CD8-positive, alpha-beta memory T cell (primary cell): ENCODE data around the gene MAP3K2. TPM values are rescaled to one million over a fixed set of nuclear protein-coding genes. Genes with fewer than 3 reads are reported as not detected.

Source experiments
- CTCF ChIA-PET: fragments of 350-600 bp; sonication (Branson Sonifier 250); formaldehyde crosslinking; loops from one replicate; lab custom pipeline; 2021; ENCODE audit warnings: antibody characterized with exemption; lab: Charles Lee
- POLR2A ChIA-PET: fragments of 350-600 bp; sonication (Branson Sonifier 250); formaldehyde crosslinking; loops from one replicate; lab custom pipeline; 2021; ENCODE audit warnings: antibody characterized with exemption; lab: Charles Lee
- DNase-seq, 5 donors: peaks; one replicate each; pipeline versions ENCODE4 v3.0.0 to v3.0.0-alpha.2; 2020 to 2022; ENCODE audit warnings: mixed read lengths in 1 of 5
- H3K27ac ChIP-seq: one replicate; pipeline ENCODE4 v1.7.0; 2013; ENCODE audit warnings: low read depth, mild to moderate bottlenecking, low read length, moderate library complexity
- H3K27me3 ChIP-seq: 2 replicates; pipeline ENCODE4 v1.7.0; 2013; ENCODE audit warnings: low read length, mild to moderate bottlenecking; ENCODE audit not compliant: insufficient read depth, poor library complexity, severe bottlenecking
- H3K36me3 ChIP-seq: 2 replicates; pipeline ENCODE4 v1.7.0; 2013; ENCODE audit warnings: mild to moderate bottlenecking, low read length, moderate library complexity; ENCODE audit not compliant: insufficient read depth
- H3K4me1 ChIP-seq: 2 replicates; pipeline ENCODE4 v1.7.0; 2013; ENCODE audit warnings: mild to moderate bottlenecking, low read length, moderate library complexity; ENCODE audit not compliant: insufficient read depth
- H3K4me3 ChIP-seq: 2 replicates; pipeline ENCODE4 v1.7.0; 2013; ENCODE audit warnings: mild to moderate bottlenecking, low read length
- H3K9me3 ChIP-seq: 2 replicates; pipeline ENCODE4 v1.7.0; 2013; ENCODE audit warnings: mild to moderate bottlenecking, low read length
- H3K27ac Mint-ChIP-seq, 8 donors: one replicate each; pipeline ENCODE4 v1.8.0; 2020 to 2021; ENCODE audit warnings: mixed read lengths in 8 of 8, mild to moderate bottlenecking in 6 of 8, inconsistent platforms in 3 of 8, moderate library complexity in 3 of 8
- H3K27me3 Mint-ChIP-seq, 2 donors: one replicate each; pipeline ENCODE4 v1.8.0; 2020 to 2021; ENCODE audit warnings: mixed read lengths in 2 of 2, mild to moderate bottlenecking in 1 of 2, moderate library complexity in 1 of 2
- H3K36me3 Mint-ChIP-seq, 3 donors: one replicate each; pipeline ENCODE4 v1.8.0; 2020 to 2021; ENCODE audit warnings: mixed read lengths in 3 of 3, inconsistent platforms in 1 of 3, mild to moderate bottlenecking in 1 of 3
- H3K4me1 Mint-ChIP-seq, 3 donors: one replicate each; pipeline ENCODE4 v1.8.0; 2020 to 2021; ENCODE audit warnings: mixed read lengths in 3 of 3, inconsistent platforms in 1 of 3, mild to moderate bottlenecking in 1 of 3
- H3K4me3 Mint-ChIP-seq, 7 donors: one replicate each; pipeline ENCODE4 v1.8.0; 2020 to 2021; ENCODE audit warnings: mixed read lengths in 7 of 7, mild to moderate bottlenecking in 6 of 7, moderate library complexity in 4 of 7, inconsistent platforms in 2 of 7
- H3K9me3 Mint-ChIP-seq, 5 donors: one replicate each; pipeline ENCODE4 v1.8.0; 2020 to 2022; ENCODE audit warnings: mixed read lengths in 5 of 5, mild to moderate bottlenecking in 3 of 5, moderate library complexity in 2 of 5, inconsistent platforms in 1 of 5
- polyA plus RNA-seq: library from polyadenylated mRNA; unstranded; fragments of 300-500 nt; fragmentation: Illumina TruSeq; gene quantifications from one replicate; pipeline ENCODE4 v1.2.3, GENCODE V29; 2021
- total RNA-seq, 2 experiments: library from RNA; stranded (reverse); gene quantifications; one replicate each; pipeline ENCODE4 v1.2.3, GENCODE V29; 2021

Gene MAP3K2
- total and polyA plus RNA-seq, 3 experiments from 2014 or later: 55.9 to 65.0 (median 57.7) TPM

GRCh38 chr2:127428057-127428814 lies 40.5 kb upstream of the MAP3K2 start:
- H3K27ac Mint-ChIP-seq: no peak overlapping the region
- H3K4me3 Mint-ChIP-seq: no peak overlapping the region
- no peak for DNase-seq
- peaks cover 7 to 9% (median 8%) of the 10 kb centered on the region in 3 donors for H3K4me1 Mint-ChIP-seq
- ChIA-PET CTCF (no interaction called here), POLR2A (no interaction called here)
- peaks cover 0 to 2% (median 0%) of the 10 kb centered on the region in 3 donors for H3K36me3 Mint-ChIP-seq
- peaks cover 10 to 25% of the 10 kb centered on the region in 2 donors for H3K27me3 Mint-ChIP-seq
- Histone ChIP-seq H3K4me1 (peaks cover 4% of the 10 kb centered on the region), H3K27me3 (no peaks in the 10 kb centered on the region), H3K36me3 (no peaks in the 10 kb centered on the region), H3K27ac (no peak overlapping the region), H3K4me3 (no peak overlapping the region), H3K9me3 (no peaks in the 10 kb centered on the region)
- no peaks in the 10 kb centered on the region for H3K9me3 Mint-ChIP-seq

- Mint-ChIP-seq H3K4me1 (peaks cover 7 to 14% (median 8%) of the 10 kb centered on the region in 3 donors), H3K9me3 (no peaks in the 10 kb centered on the region), H3K4me3 (no peak overlapping the region), H3K36me3 (peaks cover 0 to 2% (median 0%) of the 10 kb centered on the region in 3 donors), H3K27ac (no peak overlapping the region), H3K27me3 (peaks cover 10 to 29% of the 10 kb centered on the region in 2 donors)
- Histone ChIP-seq H3K36me3 (no peaks in the 10 kb centered on the region), H3K27me3 (no peaks in the 10 kb centered on the region), H3K4me1 (peaks cover 4% of the 10 kb centered on the region), H3K9me3 (no peaks in the 10 kb centered on the region), H3K4me3 (no peak overlapping the region), H3K27ac (no peak overlapping the region)
- no peak for DNase-seq
- POLR2A ChIA-PET: no interaction called here
- CTCF ChIA-PET: no interaction called here
Measured at GRCh38 chr2:127427376-127428056, 39.7 kb upstream of the MAP3K2 start.

- Mint-ChIP-seq H3K9me3 (no peaks in the 10 kb centered on the region), H3K27ac (no peak overlapping the region), H3K27me3 (peaks cover 15 to 36% of the 10 kb centered on the region in 2 donors), H3K4me1 (peaks cover 7 to 19% (median 8%) of the 10 kb centered on the region in 3 donors), H3K36me3 (peaks cover 0 to 2% (median 0%) of the 10 kb centered on the region in 3 donors), H3K4me3 (no peak overlapping the region)
- ChIA-PET POLR2A (no interaction called here), CTCF (no interaction called here)
- Histone ChIP-seq H3K9me3 (no peaks in the 10 kb centered on the region), H3K4me3 (no peak overlapping the region), H3K36me3 (no peaks in the 10 kb centered on the region), H3K27ac (no peak overlapping the region), H3K4me1 (peaks cover 4% of the 10 kb centered on the region), H3K27me3 (no peaks in the 10 kb centered on the region)
- DNase-seq: no peak
Measured at GRCh38 chr2:127426501-127427354, 39.0 kb upstream of the MAP3K2 start.

GRCh38 chr2:127425540-127426490 lies 38.0 kb upstream of the MAP3K2 start:
- DNase-seq: no peak
- POLR2A ChIA-PET: no interaction called here
- Histone ChIP-seq H3K4me3 (no peak overlapping the region), H3K27me3 (no peaks in the 10 kb centered on the region), H3K9me3 (no peaks in the 10 kb centered on the region), H3K27ac (no peak overlapping the region), H3K4me1 (peaks cover 4% of the 10 kb centered on the region), H3K36me3 (no peaks in the 10 kb centered on the region)
- H3K27ac Mint-ChIP-seq: peak overlapping the region in 2 of 8 donors; percentile 29 to 76
- peaks cover 7 to 19% (median 8%) of the 10 kb centered on the region in 3 donors for H3K4me1 Mint-ChIP-seq
- no peaks in the 10 kb centered on the region for H3K9me3 Mint-ChIP-seq
- H3K4me3 Mint-ChIP-seq: no peak overlapping the region
- peaks cover 0 to 2% (median 0%) of the 10 kb centered on the region in 3 donors for H3K36me3 Mint-ChIP-seq
- H3K27me3 Mint-ChIP-seq: peaks cover 20 to 45% of the 10 kb centered on the region in 2 donors
- CTCF ChIA-PET: interaction anchor here (2.2 kb wide), 1 partner anchor 10 kb away, joined by 8 read pairs; no protein-coding TSS in a partner anchor

- POLR2A ChIA-PET: no interaction called here
- Mint-ChIP-seq H3K36me3 (peaks cover 0 to 2% (median 0%) of the 10 kb centered on the region in 3 donors), H3K4me1 (peaks cover 7 to 19% (median 8%) of the 10 kb centered on the region in 3 donors), H3K27me3 (peaks cover 20 to 52% of the 10 kb centered on the region in 2 donors), H3K27ac (peak overlapping the region in 2 of 8 donors; percentile 56 to 66), H3K4me3 (no peak overlapping the region), H3K9me3 (no peaks in the 10 kb centered on the region)
- no peak for DNase-seq
- no peaks in the 10 kb centered on the region for H3K36me3 ChIP-seq
- H3K4me3 ChIP-seq: no peak overlapping the region
- H3K27me3 ChIP-seq: no peaks in the 10 kb centered on the region
- H3K9me3 ChIP-seq: no peaks in the 10 kb centered on the region
- H3K4me1 ChIP-seq: peaks cover 4% of the 10 kb centered on the region
- no peak overlapping the region for H3K27ac ChIP-seq
- CTCF ChIA-PET: interaction anchor here (1.0 to 2.2 kb wide), 2 partner anchors 9 to 11 kb away, joined by 3 to 8 read pairs; no protein-coding TSS in a partner anchor
Measured at GRCh38 chr2:127424598-127425520, 37.1 kb upstream of the MAP3K2 start.

GRCh38 chr2:127423880-127424279 lies 36.1 kb upstream of the MAP3K2 start:
- CTCF ChIA-PET: interaction anchor here (1.0 to 2.2 kb wide), 2 partner anchors 8 to 10 kb away, joined by 3 to 8 read pairs; no protein-coding TSS in a partner anchor
- no peaks in the 10 kb centered on the region for H3K36me3 ChIP-seq

More at GRCh38 chr2:127423880-127424279, 36.1 kb upstream of the MAP3K2 start:
- no peak for DNase-seq
- Mint-ChIP-seq H3K36me3 (peaks cover 0 to 2% (median 0%) of the 10 kb centered on the region in 3 donors), H3K27ac (no peak overlapping the region), H3K9me3 (no peaks in the 10 kb centered on the region), H3K4me3 (peak overlapping the region in 6 of 7 donors; percentile 4 to 49 (median 26)), H3K27me3 (peaks cover 20 to 52% of the 10 kb centered on the region in 2 donors), H3K4me1 (peaks cover 7 to 19% (median 8%) of the 10 kb centered on the region in 3 donors)
- H3K4me3 ChIP-seq: no peak overlapping the region
- no peak overlapping the region for H3K27ac ChIP-seq
- no peaks in the 10 kb centered on the region for H3K27me3 ChIP-seq
- peaks cover 4% of the 10 kb centered on the region for H3K4me1 ChIP-seq
- H3K9me3 ChIP-seq: no peaks in the 10 kb centered on the region
- POLR2A ChIA-PET: no interaction called here
